GM23338 (cell line): ENCODE measurements around the gene SPOUT1.

ENCODE experiments used
- CREB1 ChIP-seq: fragments of 250-450 bp; sonication (Bioruptor Pico); IDR thresholded peaks from 2 replicates; pipeline ENCODE4 v1.5.0; 2020; ENCODE audit warnings: low read depth, mild to moderate bottlenecking, moderate library complexity
- CTCF ChIP-seq, 2 experiments: fragments of 200-600 bp in 1 of 2; sonication (generic) in 1 of 2; conservative IDR thresholded peaks; 2 replicates each; pipeline versions ENCODE4 v1.5.1 to v1.6.1; 2016 to 2017; ENCODE audit warnings: antibody characterized with exemption in 2 of 2, low read depth in 2 of 2, mild to moderate bottlenecking in 2 of 2, moderate library complexity in 1 of 2
- ETS1 ChIP-seq: IDR thresholded peaks from 2 replicates; pipeline ENCODE4 v1.6.1; 2016; ENCODE audit warnings: antibody characterized with exemption
- EZH2 ChIP-seq: fragments of 200-600 bp; sonication (generic); IDR thresholded peaks from one replicate; pipeline ENCODE4 v1.8.0; 2017; ENCODE audit warnings: antibody characterized with exemption, mild to moderate bottlenecking, low read depth; ENCODE audit not compliant: unreplicated experiment
- EZH2phosphoT487 ChIP-seq: fragments of 200-600 bp; sonication (generic); IDR thresholded peaks from one replicate; pipeline ENCODE4 v1.8.1; 2018; ENCODE audit warnings: antibody characterized with exemption; ENCODE audit not compliant: unreplicated experiment
- JUNB ChIP-seq: IDR thresholded peaks from one replicate; pipeline ENCODE4 v1.6.1; 2016; ENCODE audit warnings: antibody characterized with exemption; ENCODE audit not compliant: unreplicated experiment
- POLR2AphosphoS5 ChIP-seq: IDR thresholded peaks from 2 replicates; pipeline ENCODE4 v1.6.1; 2016; ENCODE audit warnings: antibody characterized with exemption, low read depth
- REST ChIP-seq: IDR thresholded peaks from one replicate; pipeline ENCODE4 v1.6.1; 2018; ENCODE audit warnings: antibody characterized with exemption; ENCODE audit not compliant: unreplicated experiment
- ZNF331 ChIP-seq: fragments of 250-450 bp; sonication (Bioruptor Pico); IDR thresholded peaks from 2 replicates; pipeline ENCODE4 v1.5.0; 2020; ENCODE audit warnings: low read depth, mild to moderate bottlenecking, moderate library complexity

DNA sequence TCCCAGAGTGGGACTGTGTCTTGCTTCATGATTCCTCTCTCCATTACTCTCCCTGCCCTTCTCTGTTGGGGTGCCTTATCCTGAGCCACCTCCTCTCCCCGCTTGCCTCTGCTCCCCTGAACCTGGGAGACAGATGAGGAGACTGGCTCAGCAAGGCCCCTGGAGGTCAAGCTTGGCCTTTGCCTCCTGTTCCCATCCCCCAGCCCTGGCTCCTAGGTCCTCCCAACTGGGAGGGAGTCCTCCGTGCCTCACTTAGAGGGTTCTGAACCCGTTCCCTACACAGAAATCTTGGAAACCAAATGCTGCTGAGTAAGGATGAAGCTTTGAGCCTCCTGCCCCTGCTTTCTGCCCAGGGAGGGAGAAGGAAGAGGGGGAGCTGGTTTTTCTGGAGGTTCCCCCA, 21.1 kb downstream of the SPOUT1 start:
- TF ChIP-seq JUNB (no peak), EZH2phosphoT487 (no peak), ZNF331 (CRISPR knock-in tag) (no peak), POLR2AphosphoS5 (no peak), CTCF (conservative IDR thresholded peaks at IDR 0.05; ENCODE audit: low read depth in 2 of 2) (no peak), EZH2 (no peak), CREB1 (no peak), REST (no peak), ETS1 (no peak)
